SK-N-SH (cell line): ENCODE results near the gene SSMEM1. TPM values are rescaled to one million over a fixed set of nuclear protein-coding genes. Genes with fewer than 3 reads are reported as not detected.

Experiments used
- polyA plus RNA-seq, 3 experiments: library from polyadenylated mRNA; depleted of rRNA; stranded (reverse); fragments of >200 nt; gene quantifications; 2 replicates each; pipeline ENCODE4 v1.2.3, GENCODE V29; 2012

SSMEM1 gene
- polyA plus RNA-seq, 1 of the 3 experiments (the other 2 are of a cell fraction), result not detected

Other genes starting within 250 kb of the SSMEM1 start
- 36.7 and 41.8 TPM in 2 replicates for gene ZC3HC1, start 156.5 kb upstream of the SSMEM1 start, polyA plus RNA-seq (2012; rRNA removed)
- 15.9 and 17.8 TPM in 2 replicates for gene KLHDC10, start 137.3 kb upstream of the SSMEM1 start, polyA plus RNA-seq (2012; rRNA removed)
- gene TMEM209, start 2.5 kb upstream of the SSMEM1 start, polyA plus RNA-seq (2012; rRNA removed), result 14.9 and 18.2 TPM in 2 replicates
- gene CPA2, start 59.0 kb downstream of the SSMEM1 start, polyA plus RNA-seq (2012; rRNA removed), result 0.03 TPM in 1 of 2 replicates, not detected in the other
- gene CPA4, start 85.3 kb downstream of the SSMEM1 start, polyA plus RNA-seq (2012; rRNA removed), result 176 and 243 TPM in 2 replicates
- 0.86 and 1.3 TPM in 2 replicates for gene CPA5, start 137.0 kb downstream of the SSMEM1 start, polyA plus RNA-seq (2012; rRNA removed)
- 0.05 and 0.24 TPM in 2 replicates for gene CPA1, start 172.6 kb downstream of the SSMEM1 start, polyA plus RNA-seq (2012; rRNA removed)
- gene CEP41, start 233.2 kb downstream of the SSMEM1 start, polyA plus RNA-seq (2012; rRNA removed), result 20.9 and 25.8 TPM in 2 replicates